ENCODE measurements around the gene RFX6.

GRCh38 chr6:116979560-116979959, 102.5 kb downstream of the RFX6 start:
- TF ChIP-seq CTCF (IDR thresholded peaks at IDR 0.05; ENCODE audit: poor library complexity) (no peak), EZH2 (IDR thresholded peaks at IDR 0.05; ENCODE audit: borderline replicate concordance) (no peak)

Measured in hepatocyte (in vitro differentiated cells).